GM08714 (cell line): Measurements from ENCODE around the gene APOOL.
"Not testable (repeated sequence)": the region's sequence is repeated elsewhere in the genome, so short reads cannot be mapped to it uniquely, and the experiment has no call there.

Experiments used
- H3K4me3 ChIP-seq: fragments of 200-500 bp; sonication (Bioruptor generic); 2 replicates; pipeline ENCODE4 v1.5.1; 2014; ENCODE audit warnings: mild to moderate bottlenecking, low read length, inconsistent platforms
- ZNF274 ChIP-seq: IDR thresholded peaks from 2 replicates; pipeline ENCODE4 v1.6.1; 2012; ENCODE audit warnings: mild to moderate bottlenecking, low read depth, low read length

Gene APOOL

GRCh38 chrX:85003655-85004244 is at the start of gene APOOL:
Gene APOOL, plus strand, starts transcription at chrX:85003877. Its CDS starts 36 bp downstream, at chrX:85003913.
- no peak for TF ChIP-seq ZNF274
- peak within 1 kb of the TSS; percentile 96 for H3K4me3 ChIP-seq

GRCh38 chrX:84956304-84956703 is 47.4 kb upstream of the APOOL start:
- no peak overlapping the region for H3K4me3 ChIP-seq
- TF ChIP-seq ZNF274: no peak

GRCh38 chrX:84974803-84975202 is 28.9 kb upstream of the APOOL start:
- no peak for TF ChIP-seq ZNF274

GRCh38 chrX:84991739-84992138 is 11.9 kb upstream of the APOOL start:
- not testable (repeated sequence) for H3K4me3 ChIP-seq

More at GRCh38 chrX:84974803-84975202, 28.9 kb upstream of the APOOL start:
- H3K4me3 ChIP-seq: no peak overlapping the region

- TF ChIP-seq ZNF274: no peak
- no peak overlapping the region for H3K4me3 ChIP-seq
Measured at GRCh38 chrX:84993150-84993549, 10.5 kb upstream of the APOOL start.

- no peak for TF ChIP-seq ZNF274
- H3K4me3 ChIP-seq: no peak overlapping the region
Measured at GRCh38 chrX:85001344-85001743, 2.3 kb upstream of the APOOL start.

GRCh38 chrX:85004255-85004654 is 578 bp downstream of the APOOL start:
- TF ChIP-seq ZNF274: no peak
- peak overlapping the region; percentile 96 for H3K4me3 ChIP-seq

- TF ChIP-seq ZNF274: no peak
- H3K4me3 ChIP-seq: no peak overlapping the region
Measured at GRCh38 chrX:85012098-85012497, 8.4 kb downstream of the APOOL start.

GRCh38 chrX:85015351-85015750 is 11.7 kb downstream of the APOOL start:
- H3K4me3 ChIP-seq: not testable (repeated sequence)

- no peak for TF ChIP-seq ZNF274
- H3K4me3 ChIP-seq: no peak overlapping the region
Measured at GRCh38 chrX:85017721-85018120, 14.0 kb downstream of the APOOL start.

GRCh38 chrX:85018471-85018870 is 14.8 kb downstream of the APOOL start:
- no peak overlapping the region for H3K4me3 ChIP-seq

GRCh38 chrX:85020216-85020615 is 16.5 kb downstream of the APOOL start:
- no peak for TF ChIP-seq ZNF274
- no peak overlapping the region for H3K4me3 ChIP-seq

More at GRCh38 chrX:85018471-85018870, 14.8 kb downstream of the APOOL start:
- TF ChIP-seq ZNF274: no peak

- no peak overlapping the region for H3K4me3 ChIP-seq
- no peak for TF ChIP-seq ZNF274
Measured at GRCh38 chrX:85024044-85024443, 20.4 kb downstream of the APOOL start.

- H3K4me3 ChIP-seq: no peak overlapping the region
- no peak for TF ChIP-seq ZNF274
Measured at GRCh38 chrX:85024562-85024961, 20.9 kb downstream of the APOOL start.

- H3K4me3 ChIP-seq: no peak overlapping the region
- no peak for TF ChIP-seq ZNF274
Measured at GRCh38 chrX:85026170-85026569, 22.5 kb downstream of the APOOL start.

- no peak for TF ChIP-seq ZNF274
- no peak overlapping the region for H3K4me3 ChIP-seq
Measured at GRCh38 chrX:85029043-85029442, 25.4 kb downstream of the APOOL start.

- no peak overlapping the region for H3K4me3 ChIP-seq
- TF ChIP-seq ZNF274: no peak
Measured at GRCh38 chrX:85031505-85031904, 27.8 kb downstream of the APOOL start.
